Smooth muscle cell (in vitro differentiated cells): ENCODE data around the gene MRPS34. TPM values are rescaled to one million over a fixed set of nuclear protein-coding genes. Genes with fewer than 3 reads are reported as not detected.
"Not testable (repeated sequence)": the region's sequence is repeated elsewhere in the genome, so short reads cannot be mapped to it uniquely, and the experiment has no call there.

Experiments
- DNase-seq: peaks from one replicate; lab custom pipeline; 2025; ENCODE audit not compliant: unreplicated experiment; lab: John Stamatoyannopoulos, UW
- H2AFZ ChIP-seq: fragments of 200-600 bp; sonication (generic); 2 replicates; pipeline ENCODE4 v1.6.0; 2016; ENCODE audit warnings: antibody characterized with exemption, low read depth, mild to moderate bottlenecking
- H3F3A ChIP-seq: fragments of 200-600 bp; sonication (generic); 2 replicates; pipeline ENCODE4 v1.6.0; 2017; ENCODE audit warnings: antibody characterized with exemption, low read depth
- H3K27ac ChIP-seq: fragments of 200-600 bp; sonication (generic); 2 replicates; pipeline ENCODE4 v1.5.1; 2016; ENCODE audit warnings: low read depth, mild to moderate bottlenecking
- H3K27me3 ChIP-seq: fragments of 200-600 bp; sonication (generic); 2 replicates; pipeline ENCODE4 v1.6.1; 2016; ENCODE audit warnings: low read depth, mild to moderate bottlenecking
- H3K36me3 ChIP-seq: fragments of 200-600 bp; sonication (generic); 2 replicates; pipeline ENCODE4 v1.5.1; 2016; ENCODE audit warnings: low read depth
- H3K4me1 ChIP-seq: fragments of 200-600 bp; sonication (generic); 2 replicates; pipeline ENCODE4 v1.5.1; 2016; ENCODE audit warnings: low read depth
- H3K4me2 ChIP-seq: fragments of 200-600 bp; sonication (generic); 2 replicates; pipeline ENCODE4 v1.6.0; 2016; ENCODE audit warnings: mild to moderate bottlenecking
- H3K4me3 ChIP-seq: fragments of 200-600 bp; sonication (generic); 2 replicates; pipeline ENCODE4 v1.5.1; 2016; ENCODE audit warnings: mild to moderate bottlenecking
- H3K79me2 ChIP-seq: fragments of 200-600 bp; sonication (generic); 2 replicates; pipeline ENCODE4 v1.6.0; 2016; ENCODE audit warnings: low read depth, mild to moderate bottlenecking
- H3K9ac ChIP-seq: fragments of 200-600 bp; sonication (generic); 2 replicates; pipeline ENCODE4 v1.6.0; 2016; ENCODE audit warnings: low read depth
- H3K9me3 ChIP-seq: fragments of 200-600 bp; sonication (generic); replicated peaks from 2 replicates; pipeline ENCODE4 v1.5.1; 2016; ENCODE audit warnings: low read depth
- H4K20me1 ChIP-seq: fragments of 200-600 bp; sonication (generic); 2 replicates; pipeline ENCODE4 v1.6.0; 2016; ENCODE audit warnings: low read depth
- WGBS: methylation state at CpG from one replicate; pipeline ENCODE4 v1.1.7; 2016; ENCODE audit warnings: low lambda C conversion rate; 5-methylcytosine and 5-hydroxymethylcytosine counted together
- polyA plus RNA-seq: library from polyadenylated mRNA; unstranded; fragments of >200 nt; fragmentation: Nextera tagmentation; extraction: Ambion mirVana; gene quantifications from 2 replicates; pipeline ENCODE4 v1.2.1, GENCODE V29; 2016
- total RNA-seq: library from RNA; depleted of rRNA; stranded (reverse); fragments of >200 nt; gene quantifications from 2 replicates; pipeline ENCODE4 v1.2.3, GENCODE V29; 2014
- TF ChIP-seq, protein P1 (sequence below): fragments of 200-600 bp; sonication (generic); IDR thresholded peaks from 2 replicates; pipeline ENCODE4 v1.5.1; 2017; ENCODE audit warnings: borderline replicate concordance, mild to moderate bottlenecking, antibody characterized with exemption; ENCODE audit not compliant: insufficient read depth, poor library complexity, severe bottlenecking

MRPS34 gene
- total and polyA plus RNA-seq, 2 experiments from 2014 or later = 62.9 to 111 TPM

- Histone ChIP-seq H3F3A (peaks cover 12% of the 10 kb centered on the region), H3K27ac (no peak overlapping the region), H3K4me3 (no peak overlapping the region), H3K9me3 (no peaks in the 10 kb centered on the region), H3K4me2 (no peak overlapping the region), H2AFZ (no peak overlapping the region), H3K79me2 (no peaks in the 10 kb centered on the region), H3K36me3 (no peaks in the 10 kb centered on the region), H3K27me3 (no peaks in the 10 kb centered on the region), H3K4me1 (no peaks in the 10 kb centered on the region), H4K20me1 (peaks cover 3% of the 10 kb centered on the region), H3K9ac (no peak overlapping the region)
- 97% methylated on average over 33 of the region's 33 CpGs for WGBS
- TF ChIP-seq, protein P1, sequence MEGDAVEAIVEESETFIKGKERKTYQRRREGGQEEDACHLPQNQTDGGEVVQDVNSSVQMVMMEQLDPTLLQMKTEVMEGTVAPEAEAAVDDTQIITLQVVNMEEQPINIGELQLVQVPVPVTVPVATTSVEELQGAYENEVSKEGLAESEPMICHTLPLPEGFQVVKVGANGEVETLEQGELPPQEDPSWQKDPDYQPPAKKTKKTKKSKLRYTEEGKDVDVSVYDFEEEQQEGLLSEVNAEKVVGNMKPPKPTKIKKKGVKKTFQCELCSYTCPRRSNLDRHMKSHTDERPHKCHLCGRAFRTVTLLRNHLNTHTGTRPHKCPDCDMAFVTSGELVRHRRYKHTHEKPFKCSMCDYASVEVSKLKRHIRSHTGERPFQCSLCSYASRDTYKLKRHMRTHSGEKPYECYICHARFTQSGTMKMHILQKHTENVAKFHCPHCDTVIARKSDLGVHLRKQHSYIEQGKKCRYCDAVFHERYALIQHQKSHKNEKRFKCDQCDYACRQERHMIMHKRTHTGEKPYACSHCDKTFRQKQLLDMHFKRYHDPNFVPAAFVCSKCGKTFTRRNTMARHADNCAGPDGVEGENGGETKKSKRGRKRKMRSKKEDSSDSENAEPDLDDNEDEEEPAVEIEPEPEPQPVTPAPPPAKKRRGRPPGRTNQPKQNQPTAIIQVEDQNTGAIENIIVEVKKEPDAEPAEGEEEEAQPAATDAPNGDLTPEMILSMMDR = no peak
- no peak for DNase-seq
Measured at GRCh38 chr16:1740234-1740633, 32.7 kb downstream of the MRPS34 start.

- over 99% methylated on average over 22 of the region's 22 CpGs for WGBS
- peaks cover 15% of the 10 kb centered on the region for H4K20me1 ChIP-seq
- no peaks in the 10 kb centered on the region for H3K9me3 ChIP-seq
- no peak overlapping the region for H3K27ac ChIP-seq
- no peak overlapping the region for H3K9ac ChIP-seq
- no peak for DNase-seq
- H3K36me3 ChIP-seq = no peaks in the 10 kb centered on the region
- H3K4me2 ChIP-seq = no peak overlapping the region
- H3K4me1 ChIP-seq = no peaks in the 10 kb centered on the region
- no peaks in the 10 kb centered on the region for H3K79me2 ChIP-seq
- H3F3A ChIP-seq = peaks cover 16% of the 10 kb centered on the region
- H3K27me3 ChIP-seq = no peaks in the 10 kb centered on the region
- H3K4me3 ChIP-seq = no peak overlapping the region
- TF ChIP-seq, protein P1 = no peak
- no peak overlapping the region for H2AFZ ChIP-seq
Measured at GRCh38 chr16:1734816-1735215, 38.1 kb downstream of the MRPS34 start.

DNA sequence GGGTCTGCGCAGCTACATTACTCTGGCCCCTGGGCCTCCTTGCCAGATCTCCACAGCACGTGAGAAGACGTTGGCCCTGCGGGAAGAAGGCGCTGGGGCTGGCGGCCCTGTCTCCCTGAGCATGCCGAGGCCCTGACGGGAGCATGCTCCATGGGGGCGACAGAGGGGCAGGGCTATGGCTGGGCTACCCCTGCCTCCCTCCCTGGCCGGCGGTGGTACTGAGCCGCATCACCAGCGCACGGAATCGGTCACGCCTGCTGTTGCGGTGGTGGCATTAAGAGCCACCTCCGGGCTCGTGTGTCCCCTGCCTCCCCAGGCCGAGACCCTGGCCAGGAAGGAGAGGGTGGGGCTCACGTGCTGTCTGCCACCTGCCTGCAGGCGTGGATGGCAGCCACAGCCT is 38.8 kb downstream of the MRPS34 start:
- Histone ChIP-seq H2AFZ (no peak overlapping the region), H3F3A (peaks cover 16% of the 10 kb centered on the region)

DNA sequence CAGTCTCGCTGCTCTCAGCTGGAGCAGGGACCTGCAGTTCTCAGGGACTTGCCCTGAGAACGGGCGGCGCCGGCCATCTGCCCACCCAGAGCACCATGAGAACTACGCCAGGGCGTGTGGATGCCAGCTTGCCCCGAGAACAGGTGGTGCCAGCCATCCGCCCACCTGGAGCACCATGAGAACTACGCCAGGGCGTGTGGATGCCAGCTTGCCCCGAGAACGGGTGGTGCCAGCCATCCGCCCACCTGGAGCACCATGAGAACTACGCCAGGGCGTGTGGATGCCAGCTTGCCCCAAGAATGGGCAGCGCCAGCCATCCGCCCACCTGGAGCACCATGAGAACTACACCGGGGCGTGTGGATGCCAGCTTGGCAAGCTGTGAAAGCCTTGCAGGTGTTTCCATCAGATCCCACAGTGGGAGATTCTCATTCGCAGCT is 40.4 kb downstream of the MRPS34 start:
- WGBS = 97% methylated on average over 21 of the region's 21 CpGs
- H3K79me2 ChIP-seq = not testable (repeated sequence)

More for the DNA sequence above, 38.8 kb downstream of the MRPS34 start:
- Histone ChIP-seq H3K4me1 (no peaks in the 10 kb centered on the region), H4K20me1 (peaks cover 15% of the 10 kb centered on the region), H3K4me2 (no peak overlapping the region), H3K9me3 (no peaks in the 10 kb centered on the region), H3K27me3 (no peaks in the 10 kb centered on the region), H3K4me3 (no peak overlapping the region), H3K27ac (no peak overlapping the region), H3K36me3 (no peaks in the 10 kb centered on the region), H3K9ac (no peak overlapping the region), H3K79me2 (no peaks in the 10 kb centered on the region)
- DNase-seq = no peak
- 96% methylated on average over 22 of the region's 22 CpGs for WGBS
- TF ChIP-seq, protein P1 = no peak

More for the DNA sequence above, 40.4 kb downstream of the MRPS34 start:
- Histone ChIP-seq H4K20me1 (peaks cover 24% of the 10 kb centered on the region), H3F3A (peaks cover 16% of the 10 kb centered on the region)
- H3K36me3 ChIP-seq, H3K9me3 ChIP-seq, H3K4me3 ChIP-seq, DNase-seq, H3K4me1 ChIP-seq, H3K27ac ChIP-seq, H3K9ac ChIP-seq, H3K4me2 ChIP-seq, H3K27me3 ChIP-seq, H2AFZ ChIP-seq: not testable (repeated sequence)
